GM23248 (cell line): Measurements from ENCODE around the gene NYAP1. TPM values are rescaled to one million over a fixed set of nuclear protein-coding genes. Genes with fewer than 3 reads are reported as not detected.

Experiments
- DNase-seq: peaks from one replicate; pipeline ENCODE4 v3.0.0-alpha.2; 2015
- H2AFZ ChIP-seq: fragments of 200-600 bp; sonication (generic); 2 replicates; pipeline ENCODE4 v1.6.1; 2016; ENCODE audit warnings: antibody characterized with exemption
- H3F3A ChIP-seq: fragments of 200-600 bp; sonication (generic); 2 replicates; pipeline ENCODE4 v1.6.1; 2016; ENCODE audit warnings: mild to moderate bottlenecking, antibody characterized with exemption, mixed run types; ENCODE audit not compliant: insufficient read depth
- H3K27ac ChIP-seq: fragments of 200-600 bp; sonication (generic); 2 replicates; pipeline ENCODE4 v1.5.1; 2016; ENCODE audit warnings: mild to moderate bottlenecking
- H3K27me3 ChIP-seq: fragments of 200-600 bp; sonication (generic); replicated peaks from 2 replicates; pipeline ENCODE4 v1.6.1; 2016; ENCODE audit warnings: mild to moderate bottlenecking; ENCODE audit not compliant: insufficient read depth
- H3K36me3 ChIP-seq: fragments of 200-600 bp; sonication (generic); 2 replicates; pipeline ENCODE4 v1.6.1; 2016; ENCODE audit warnings: low read depth, mild to moderate bottlenecking
- H3K4me1 ChIP-seq: fragments of 200-600 bp; sonication (generic); 2 replicates; pipeline ENCODE4 v1.6.1; 2016; ENCODE audit warnings: mild to moderate bottlenecking; ENCODE audit not compliant: insufficient read depth
- H3K4me2 ChIP-seq: fragments of 200-600 bp; sonication (generic); one replicate; pipeline ENCODE4 v1.6.1; 2016; ENCODE audit warnings: mild to moderate bottlenecking; ENCODE audit not compliant: unreplicated experiment
- H3K4me3 ChIP-seq: fragments of 200-600 bp; sonication (generic); 2 replicates; pipeline ENCODE4 v1.5.1; 2016; ENCODE audit warnings: mild to moderate bottlenecking
- H3K79me2 ChIP-seq: fragments of 200-600 bp; sonication (generic); 2 replicates; pipeline ENCODE4 v1.6.1; 2016; ENCODE audit warnings: mild to moderate bottlenecking; ENCODE audit not compliant: insufficient read depth
- H3K9ac ChIP-seq: fragments of 200-600 bp; sonication (generic); 2 replicates; pipeline ENCODE4 v1.6.1; 2016; ENCODE audit warnings: mild to moderate bottlenecking
- H3K9me2 ChIP-seq: fragments of 200-600 bp; sonication (generic); 2 replicates; pipeline ENCODE4 v1.6.1; 2016; ENCODE audit warnings: mixed run types, mild to moderate bottlenecking, moderate library complexity; ENCODE audit not compliant: insufficient read depth
- H3K9me3 ChIP-seq: fragments of 200-600 bp; sonication (generic); one replicate; pipeline ENCODE4 v1.6.1; 2017; ENCODE audit warnings: low read depth
- H4K20me1 ChIP-seq: fragments of 200-600 bp; sonication (generic); 2 replicates; pipeline ENCODE4 v1.6.0; 2016; ENCODE audit not compliant: insufficient read depth
- EZH2 ChIP-seq: fragments of 200-600 bp; sonication (generic); IDR thresholded peaks from 2 replicates; pipeline ENCODE4 v1.6.1; 2018; ENCODE audit warnings: antibody characterized with exemption, mild to moderate bottlenecking; ENCODE audit not compliant: insufficient read depth, poor library complexity, severe bottlenecking
- EZH2phosphoT487 ChIP-seq: fragments of 200-600 bp; sonication (generic); IDR thresholded peaks from 2 replicates; pipeline ENCODE4 v1.6.1; 2018; ENCODE audit warnings: antibody characterized with exemption, moderate library complexity, mild to moderate bottlenecking, low read depth; ENCODE audit not compliant: insufficient read depth
- WGBS, 2 experiments: methylation state at CpG; one replicate each; pipeline ENCODE4 v1.1.6; 2015 to 2017; ENCODE audit warnings: low lambda C conversion rate in 2 of 2, low coverage in 1 of 2; ENCODE audit errors: missing lambda C conversion rate in 2 of 2; 5-methylcytosine and 5-hydroxymethylcytosine counted together
- in situ Hi-C: fragments of 300-500 bp; cut with MboI; formaldehyde crosslinking; loops from 2 replicates; pipeline ENCODE4 v1.15.0; 2020
- polyA plus RNA-seq: library from polyadenylated mRNA; unstranded; fragments of >200 nt; fragmentation: Nextera tagmentation; extraction: Ambion mirVana; gene quantifications from 2 replicates; pipeline ENCODE4 v1.2.1, GENCODE V29; 2016
- total RNA-seq: library from RNA; depleted of rRNA; stranded (reverse); fragments of >200 nt; shearing (Covaris generic); gene quantifications from 2 replicates; pipeline ENCODE4 v1.2.3, GENCODE V29; 2014

NYAP1 gene
- total and polyA plus RNA-seq, 2 experiments from 2014 or later: not detected

DNA sequence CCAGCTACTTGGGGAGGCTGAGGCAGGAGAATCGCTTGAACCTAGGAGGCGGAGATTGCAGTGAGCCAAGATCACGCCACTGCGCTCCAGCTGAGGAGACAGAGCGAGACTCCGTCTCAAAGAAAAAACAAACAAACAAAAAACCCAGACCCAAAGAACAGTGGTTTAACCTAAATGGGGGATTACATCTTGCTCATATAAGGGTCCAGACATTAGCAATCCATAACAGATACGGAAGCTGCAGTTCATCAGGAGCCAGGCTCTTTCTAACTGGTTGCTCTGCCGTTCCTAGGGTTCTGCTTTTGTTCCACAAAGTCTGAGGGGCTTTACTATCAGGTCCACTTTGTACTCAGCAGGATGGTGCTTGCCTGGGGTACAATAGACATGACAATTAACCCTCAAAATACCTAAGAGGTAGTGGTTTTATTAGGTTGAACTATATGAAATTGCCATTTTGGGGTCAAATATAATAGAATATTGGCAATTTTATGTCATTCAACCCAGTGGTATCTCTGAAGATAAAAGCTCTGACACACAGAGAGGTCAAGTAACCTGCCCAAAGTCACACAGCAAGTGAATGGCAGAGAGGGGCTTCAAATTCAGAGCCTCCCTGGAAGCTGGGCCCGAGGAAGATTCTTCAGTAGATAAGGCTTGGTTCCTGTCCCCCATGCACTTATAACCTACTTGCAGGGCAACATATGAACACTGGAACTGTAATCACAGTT is 21.3 kb downstream of the NYAP1 start:
- Histone ChIP-seq H3K4me3 (no peak overlapping the region), H3K9me2 (no peaks in the 10 kb centered on the region), H3K36me3 (no peaks in the 10 kb centered on the region), H3F3A (no peaks in the 10 kb centered on the region; the same call in 1 of the 2 replicates), H3K9ac (no peak overlapping the region), H4K20me1 (no peaks in the 10 kb centered on the region), H2AFZ (no peak overlapping the region), H3K4me1 (0 out of 2 replicates have a peak, but pooled peaks cover 8% of the 10 kb centered on the region), H3K79me2 (no peaks in the 10 kb centered on the region), H3K4me2 (no peak overlapping the region), H3K27ac (no peak overlapping the region), H3K27me3 (no peaks in the 10 kb centered on the region), H3K9me3 (no peaks in the 10 kb centered on the region)
- no peak for DNase-seq
- WGBS, 2 experiments: 93 to 94% methylated on average over 9 of the region's 9 CpGs
- in situ Hi-C loops: no loop called here
- no peak for TF ChIP-seq EZH2
- TF ChIP-seq EZH2phosphoT487: no peak

DNA sequence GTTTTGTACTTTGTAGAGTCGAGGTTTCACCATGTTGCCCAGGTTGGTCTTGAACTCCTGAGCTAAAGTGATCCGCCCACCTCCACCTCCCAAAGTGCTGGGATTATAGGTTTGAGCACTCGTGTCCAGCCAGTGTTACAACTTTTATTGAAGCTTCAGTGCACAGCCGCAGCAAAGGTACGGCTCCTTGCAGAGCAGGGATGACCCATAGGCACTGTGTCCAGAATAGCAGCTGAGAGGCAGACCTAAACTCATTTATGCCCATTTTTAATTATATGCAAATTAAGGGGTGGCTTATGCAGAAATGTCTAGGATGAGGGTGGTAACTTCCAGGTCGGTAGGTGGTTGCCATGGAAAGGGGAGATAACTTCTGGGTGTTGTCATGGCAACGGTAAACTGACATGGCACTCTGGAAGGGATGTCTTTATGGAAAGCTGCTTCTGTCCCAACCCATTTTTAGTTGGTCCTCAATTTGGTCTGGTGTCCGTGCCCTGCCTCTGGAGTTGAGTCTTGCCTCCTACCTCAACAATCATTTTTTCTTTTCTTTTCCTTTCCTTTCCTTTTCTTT is 22.7 kb downstream of the NYAP1 start:
- Histone ChIP-seq H3F3A (no peaks in the 10 kb centered on the region; the same call in 1 of the 2 replicates), H3K27me3 (no peaks in the 10 kb centered on the region)

DNA sequence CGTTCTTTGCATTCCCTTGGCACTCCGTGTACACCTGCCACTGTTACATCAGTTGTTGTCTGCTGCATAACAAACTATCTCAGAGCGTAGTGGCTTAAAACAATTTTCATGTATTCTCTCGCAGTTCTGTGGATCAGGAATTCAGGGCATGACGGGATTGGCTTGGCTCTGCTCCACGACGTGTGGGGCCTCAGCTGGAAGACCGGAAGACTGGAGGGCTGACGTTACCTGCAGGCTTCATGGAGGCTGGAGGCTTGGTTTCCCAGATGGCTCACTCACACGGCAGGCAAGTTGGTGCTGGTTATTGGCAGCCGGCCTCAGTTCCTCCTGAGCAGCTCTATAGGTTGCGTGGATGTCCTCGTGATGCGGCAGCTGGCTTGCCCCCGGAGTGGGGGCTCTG is 25.5 kb downstream of the NYAP1 start:
- no peak overlapping the region for H3K27ac ChIP-seq
- H3K9me2 ChIP-seq: no peaks in the 10 kb centered on the region
- no peaks in the 10 kb centered on the region for H3K4me1 ChIP-seq
- H3K27me3 ChIP-seq: no peaks in the 10 kb centered on the region
- H3K36me3 ChIP-seq: no peaks in the 10 kb centered on the region
- peak overlapping the region; percentile 2; the same call in 1 of the 2 replicates for H2AFZ ChIP-seq
- in situ Hi-C loops: no loop called here
- 23 to 24% methylated on average over 15 of the region's 15 CpGs for WGBS, 2 experiments
- no peak for TF ChIP-seq EZH2
- no peak for TF ChIP-seq EZH2phosphoT487
- DNase-seq: peak; percentile 63
- H3K9me3 ChIP-seq: no peaks in the 10 kb centered on the region
- H3K79me2 ChIP-seq: no peaks in the 10 kb centered on the region
- no peaks in the 10 kb centered on the region for H4K20me1 ChIP-seq
- H3K4me3 ChIP-seq: no peak overlapping the region
- H3K9ac ChIP-seq: no peak overlapping the region
- H3K4me2 ChIP-seq: no peak overlapping the region
- H3F3A ChIP-seq: no peaks in the 10 kb centered on the region

More for the DNA sequence above, 22.7 kb downstream of the NYAP1 start:
- in situ Hi-C loops: no loop called here
- Histone ChIP-seq H3K27ac (no peak overlapping the region), H4K20me1 (no peaks in the 10 kb centered on the region), H3K9ac (no peak overlapping the region), H3K4me2 (no peak overlapping the region), H3K36me3 (no peaks in the 10 kb centered on the region), H3K9me3 (no peaks in the 10 kb centered on the region), H3K9me2 (no peaks in the 10 kb centered on the region), H3K4me1 (0 out of 2 replicates have a peak, but pooled peaks cover 8% of the 10 kb centered on the region), H2AFZ (no peak overlapping the region), H3K79me2 (no peaks in the 10 kb centered on the region), H3K4me3 (no peak overlapping the region)
- no peak for DNase-seq
- TF ChIP-seq EZH2 (no peak), EZH2phosphoT487 (no peak)
- 54% methylated on average over 8 of the region's 8 CpGs for WGBS, 2 experiments

DNA sequence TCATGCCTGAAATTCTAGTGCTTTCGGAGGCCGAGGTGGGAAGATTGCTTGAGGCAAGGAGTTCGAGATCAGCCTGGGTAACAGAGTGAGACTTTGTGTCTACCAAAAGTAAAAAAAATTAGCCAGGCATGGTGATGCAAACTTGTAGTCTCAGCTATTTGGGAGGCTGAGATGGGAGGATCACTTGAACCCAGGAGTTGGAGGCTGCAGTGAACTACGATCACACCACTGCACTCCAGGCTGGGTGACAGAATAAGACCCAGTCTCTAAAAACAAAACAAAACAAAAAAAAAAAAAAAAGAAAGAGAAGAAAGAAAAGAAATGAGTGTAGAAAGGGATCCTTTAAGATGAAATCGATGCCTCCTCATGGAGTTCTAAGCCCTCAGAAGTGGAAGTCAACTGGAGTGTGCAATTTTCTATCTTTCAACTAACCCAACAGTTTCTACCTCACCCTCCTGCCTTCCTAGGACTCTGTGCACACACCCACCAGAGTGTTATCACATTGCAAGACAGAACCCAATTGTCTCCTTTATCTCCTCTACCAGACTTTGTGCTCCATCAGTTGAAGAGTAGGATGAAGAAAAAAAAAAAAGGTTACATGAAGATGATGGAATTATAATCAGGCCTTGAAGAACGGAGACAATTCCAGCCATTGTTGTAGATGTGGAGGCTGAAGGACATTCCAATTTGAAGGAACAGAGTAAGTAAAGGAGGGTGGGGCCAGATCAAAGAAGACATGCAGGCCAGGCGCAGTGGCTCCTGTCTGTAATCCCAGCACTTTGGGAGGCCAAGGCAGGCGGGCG is 26.9 kb downstream of the NYAP1 start:
- no peaks in the 10 kb centered on the region for H3K27me3 ChIP-seq
- DNase-seq: no peak
- H3K4me3 ChIP-seq: no peak overlapping the region
- H2AFZ ChIP-seq: no peak overlapping the region
- H3K79me2 ChIP-seq: no peaks in the 10 kb centered on the region
- no peaks in the 10 kb centered on the region for H3K9me3 ChIP-seq
- no peaks in the 10 kb centered on the region for H3K36me3 ChIP-seq
- H4K20me1 ChIP-seq: no peaks in the 10 kb centered on the region
- in situ Hi-C loops: no loop called here
- H3K27ac ChIP-seq: no peak overlapping the region
- peaks cover 11% of the 10 kb centered on the region for H3K4me1 ChIP-seq
- H3K4me2 ChIP-seq: no peak overlapping the region
- H3K9ac ChIP-seq: no peak overlapping the region
- no peaks in the 10 kb centered on the region for H3K9me2 ChIP-seq
- TF ChIP-seq EZH2 (no peak), EZH2phosphoT487 (no peak)
- peaks cover 9% of the 10 kb centered on the region for H3F3A ChIP-seq
- 91 to 94% methylated on average over 9 of the region's 9 CpGs for WGBS, 2 experiments
